Measurements from ENCODE around the gene EVI5. TPM values are rescaled to one million over a fixed set of nuclear protein-coding genes. Genes with fewer than 3 reads are reported as not detected.
A peak's percentile ranks its signal among the peaks of the same experiment; 100 is the strongest.
"Not testable (repeated sequence)": the region's sequence is repeated elsewhere in the genome, so short reads cannot be mapped to it uniquely, and the experiment has no call there.

The EVI5 gene
- total RNA-seq, 4 donors from 2014 or later, result 16.3 to 135 (median 33.7) TPM

DNA sequence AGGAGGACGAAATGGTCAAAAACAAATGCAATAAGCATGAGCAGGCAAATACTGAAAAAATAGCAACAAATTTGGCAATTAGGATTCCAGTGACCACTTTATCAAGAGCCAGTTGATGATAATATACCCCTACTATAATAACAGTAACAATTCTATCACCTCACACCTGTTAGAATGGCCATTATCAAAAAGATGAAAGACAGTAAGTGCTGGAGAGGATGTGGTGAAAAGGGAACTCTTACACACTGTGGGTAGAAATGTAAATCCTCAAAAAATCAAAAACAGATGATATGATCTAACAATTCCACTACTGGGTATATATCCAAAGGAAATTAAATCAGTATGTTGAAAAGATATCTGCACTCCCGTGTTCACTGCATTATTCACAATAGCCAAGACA is 183.9 kb downstream of the EVI5 start:
- TF ChIP-seq, protein P1, sequence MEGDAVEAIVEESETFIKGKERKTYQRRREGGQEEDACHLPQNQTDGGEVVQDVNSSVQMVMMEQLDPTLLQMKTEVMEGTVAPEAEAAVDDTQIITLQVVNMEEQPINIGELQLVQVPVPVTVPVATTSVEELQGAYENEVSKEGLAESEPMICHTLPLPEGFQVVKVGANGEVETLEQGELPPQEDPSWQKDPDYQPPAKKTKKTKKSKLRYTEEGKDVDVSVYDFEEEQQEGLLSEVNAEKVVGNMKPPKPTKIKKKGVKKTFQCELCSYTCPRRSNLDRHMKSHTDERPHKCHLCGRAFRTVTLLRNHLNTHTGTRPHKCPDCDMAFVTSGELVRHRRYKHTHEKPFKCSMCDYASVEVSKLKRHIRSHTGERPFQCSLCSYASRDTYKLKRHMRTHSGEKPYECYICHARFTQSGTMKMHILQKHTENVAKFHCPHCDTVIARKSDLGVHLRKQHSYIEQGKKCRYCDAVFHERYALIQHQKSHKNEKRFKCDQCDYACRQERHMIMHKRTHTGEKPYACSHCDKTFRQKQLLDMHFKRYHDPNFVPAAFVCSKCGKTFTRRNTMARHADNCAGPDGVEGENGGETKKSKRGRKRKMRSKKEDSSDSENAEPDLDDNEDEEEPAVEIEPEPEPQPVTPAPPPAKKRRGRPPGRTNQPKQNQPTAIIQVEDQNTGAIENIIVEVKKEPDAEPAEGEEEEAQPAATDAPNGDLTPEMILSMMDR (IDR thresholded peaks at IDR 0.05), result no peak
- TF ChIP-seq POLR2A (IDR thresholded peaks at IDR 0.05), result no peak
- no peak for DNase-seq
- Histone ChIP-seq H3K27me3 (no peaks in the 10 kb centered on the region), H3K4me1 (no peaks in the 10 kb centered on the region), H3K36me3 (no peaks in the 10 kb centered on the region), H3K27ac (no peak overlapping the region), H3K9me3 (no peaks in the 10 kb centered on the region), H3K4me3 (no peak overlapping the region)

DNA sequence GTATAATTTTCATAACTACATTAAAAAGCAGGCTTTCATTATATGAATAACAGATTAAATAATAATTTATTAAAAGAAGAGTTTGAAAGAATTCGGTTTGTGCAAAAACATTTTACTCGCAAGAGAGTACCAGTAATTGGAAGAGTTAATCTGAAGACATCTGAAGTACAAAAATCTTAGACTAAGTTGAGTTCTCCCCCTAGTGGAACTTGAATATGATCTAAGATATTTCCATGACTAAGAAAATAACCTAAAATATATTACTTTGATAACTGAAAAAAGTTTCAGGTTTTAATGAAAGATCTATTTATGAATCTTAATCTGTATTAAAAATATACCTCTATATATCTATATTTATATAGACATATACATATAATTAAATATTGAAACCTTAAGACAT is 185.7 kb downstream of the EVI5 start:
- no peaks in the 10 kb centered on the region for H3K4me1 ChIP-seq
- no peak for TF ChIP-seq POLR2A (IDR thresholded peaks at IDR 0.05)
- TF ChIP-seq, protein P1 (IDR thresholded peaks at IDR 0.05), result peak in 3 of 6 experiments; percentile 30 to 45 (median 40)
- no peaks in the 10 kb centered on the region for H3K9me3 ChIP-seq
- no peak overlapping the region for H3K4me3 ChIP-seq
- no peaks in the 10 kb centered on the region for H3K27me3 ChIP-seq
- no peaks in the 10 kb centered on the region for H3K36me3 ChIP-seq
- no peak overlapping the region for H3K27ac ChIP-seq
- DNase-seq, result no peak

DNA sequence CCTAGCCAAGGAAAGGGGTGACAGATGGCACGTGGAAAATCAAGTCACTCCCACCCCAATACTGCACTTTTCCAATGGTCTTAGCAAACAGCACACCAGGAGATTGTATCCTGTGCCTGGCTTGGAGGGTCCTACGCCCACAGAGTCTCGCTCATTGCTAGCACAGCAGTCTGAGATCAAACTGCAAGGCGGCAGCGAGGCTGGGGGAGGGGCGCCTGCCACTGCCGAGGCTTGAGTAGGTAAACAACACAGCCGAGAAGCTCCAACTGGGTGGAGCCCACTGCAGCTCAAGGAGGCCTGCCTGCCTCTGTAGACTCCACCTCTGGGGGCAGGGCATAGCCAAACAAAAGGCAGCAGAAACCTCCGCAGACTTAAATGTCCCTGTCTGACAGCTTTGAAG is 195.5 kb downstream of the EVI5 start:
- not testable (repeated sequence) for H3K27ac ChIP-seq, H3K27me3 ChIP-seq, H3K4me1 ChIP-seq, H3K36me3 ChIP-seq, H3K4me3 ChIP-seq, H3K9me3 ChIP-seq, DNase-seq

DNA sequence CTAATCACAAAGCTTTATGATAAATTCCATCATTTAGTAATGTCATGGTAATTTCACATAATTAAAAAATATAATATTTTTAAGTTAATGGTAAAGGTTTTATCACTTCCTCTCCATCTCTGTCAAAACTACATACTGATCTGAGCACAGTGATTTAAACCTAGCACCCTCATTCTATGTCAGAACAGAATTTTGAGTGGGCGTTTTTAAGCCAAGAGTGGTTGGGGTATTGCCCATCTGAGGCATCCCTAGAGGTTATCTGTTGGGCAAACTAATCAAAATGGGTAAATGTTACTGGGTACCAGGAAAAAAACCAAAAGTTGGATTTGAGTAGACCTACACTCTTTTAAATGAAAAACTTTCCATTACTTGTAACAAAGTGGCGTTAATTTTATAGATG is 197.5 kb downstream of the EVI5 start:
- no peak for DNase-seq
- no peaks in the 10 kb centered on the region for H3K27me3 ChIP-seq
- no peaks in the 10 kb centered on the region for H3K36me3 ChIP-seq
- no peak for TF ChIP-seq POLR2A (IDR thresholded peaks at IDR 0.05)
- TF ChIP-seq, protein P1 (IDR thresholded peaks at IDR 0.05), result no peak
- H3K9me3 ChIP-seq, result no peaks in the 10 kb centered on the region
- no peak overlapping the region for H3K4me3 ChIP-seq
- no peaks in the 10 kb centered on the region for H3K4me1 ChIP-seq
- H3K27ac ChIP-seq, result no peak overlapping the region

DNA sequence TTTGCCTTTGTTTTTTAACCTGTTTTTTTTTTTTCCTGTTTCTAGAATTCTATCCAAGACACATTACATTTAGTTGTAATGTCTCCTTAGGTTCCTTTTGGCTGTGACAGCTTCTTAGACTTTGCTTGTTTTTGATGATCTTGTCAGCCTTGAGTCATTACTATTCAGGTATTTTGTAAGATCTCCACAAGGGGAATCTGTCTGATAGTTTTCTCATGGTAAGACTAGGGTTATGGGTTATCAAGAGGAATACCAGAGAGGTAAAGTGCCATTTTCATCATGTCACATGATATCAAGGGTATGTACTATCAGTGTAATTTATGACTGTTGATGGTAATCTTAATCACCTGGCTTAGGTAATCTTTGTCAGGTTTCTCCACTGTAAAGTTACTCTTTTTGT is 199.1 kb downstream of the EVI5 start:
- TF ChIP-seq, protein P1 (IDR thresholded peaks at IDR 0.05), result no peak
- TF ChIP-seq POLR2A (IDR thresholded peaks at IDR 0.05), result no peak
- DNase-seq, result no peak
- H3K36me3 ChIP-seq, result no peaks in the 10 kb centered on the region
- H3K27ac ChIP-seq, result no peak overlapping the region
- H3K9me3 ChIP-seq, result no peaks in the 10 kb centered on the region
- H3K4me1 ChIP-seq, result no peaks in the 10 kb centered on the region
- H3K27me3 ChIP-seq, result no peaks in the 10 kb centered on the region
- H3K4me3 ChIP-seq, result no peak overlapping the region

DNA sequence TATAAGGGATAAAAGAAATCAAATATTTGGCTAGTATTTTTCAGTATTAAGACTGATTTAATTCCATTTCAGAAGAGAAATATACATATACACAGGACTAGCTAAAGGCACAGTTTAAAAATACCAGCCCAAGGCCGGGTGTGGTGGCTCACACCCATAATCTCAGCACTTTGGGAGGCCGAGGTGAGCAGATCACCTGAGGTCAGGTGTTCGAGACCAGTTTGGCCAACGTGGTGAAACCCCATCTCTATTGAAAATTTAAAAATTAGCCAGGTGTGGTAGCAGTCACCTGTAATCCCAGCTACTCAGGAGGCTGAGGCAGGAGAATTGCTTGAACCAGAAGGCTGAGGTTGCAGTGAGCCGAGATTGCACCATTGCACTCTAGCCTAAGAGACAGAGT is 200.1 kb downstream of the EVI5 start:
- DNase-seq, H3K36me3 ChIP-seq, H3K4me1 ChIP-seq, H3K4me3 ChIP-seq, H3K27me3 ChIP-seq, H3K9me3 ChIP-seq: not testable (repeated sequence)
- H3K27ac ChIP-seq, result peak overlapping the region; percentile 18 to 59 (median 46)

All from Peyer's patch (tissue), 4 donors.